Liver (tissue), 9 donors: ENCODE results near the gene AP1M1. TPM values are rescaled to one million over a fixed set of nuclear protein-coding genes. Genes with fewer than 3 reads are reported as not detected.

Experiments used
- DNase-seq: peaks from one replicate; pipeline ENCODE4 v3.0.0-alpha.2; 2017; ENCODE audit warnings: low spot score
- H3K27ac ChIP-seq, 2 donors: one replicate each; pipeline ENCODE4 v1.7.0; 2013; ENCODE audit warnings: inconsistent platforms in 2 of 2, low read length in 2 of 2, control low read depth in 1 of 2, low read depth in 1 of 2, mild to moderate bottlenecking in 1 of 2
- H3K27me3 ChIP-seq, 4 donors: one replicate each; pipeline versions ENCODE4 v1.6.1 to v1.7.0; 2013; ENCODE audit warnings: low read length in 3 of 4, inconsistent platforms in 1 of 4, mild to moderate bottlenecking in 1 of 4, moderate library complexity in 1 of 4; ENCODE audit not compliant: control insufficient read depth in 4 of 4, insufficient read depth in 4 of 4
- H3K36me3 ChIP-seq, 4 donors: one replicate each; pipeline versions ENCODE4 v1.6.1 to v1.7.0; 2013; ENCODE audit warnings: low read length in 3 of 4, mild to moderate bottlenecking in 3 of 4, low read depth in 1 of 4, moderate library complexity in 1 of 4; ENCODE audit not compliant: control insufficient read depth in 4 of 4, insufficient read depth in 3 of 4
- H3K4me1 ChIP-seq, 4 donors: one replicate each; pipeline versions ENCODE4 v1.6.1 to v1.7.0; 2013; ENCODE audit warnings: low read length in 3 of 4, mild to moderate bottlenecking in 3 of 4, moderate library complexity in 1 of 4; ENCODE audit not compliant: control insufficient read depth in 4 of 4, insufficient read depth in 4 of 4
- H3K4me3 ChIP-seq, 3 donors: one replicate each; pipeline versions ENCODE4 v1.6.1 to v1.7.0; 2013; ENCODE audit warnings: low read length in 3 of 3, control low read depth in 1 of 3, low read depth in 1 of 3, mild to moderate bottlenecking in 1 of 3
- H3K9ac ChIP-seq, 2 donors: one replicate each; pipeline ENCODE4 v1.7.0; 2013; ENCODE audit warnings: low read length in 2 of 2, mild to moderate bottlenecking in 2 of 2, moderate library complexity in 2 of 2, control low read depth in 1 of 2, low read depth in 1 of 2
- H3K9me3 ChIP-seq, 4 donors: one replicate each; pipeline versions ENCODE4 v1.6.1 to v1.7.0; 2013; ENCODE audit warnings: low read length in 3 of 4; ENCODE audit not compliant: control insufficient read depth in 4 of 4
- ATF3 ChIP-seq: IDR thresholded peaks from 2 replicates; pipeline ENCODE4 v1.6.1; 2016; ENCODE audit warnings: antibody characterized with exemption
- CTCF ChIP-seq: fragments of 150-350 bp; IDR thresholded peaks from 2 replicates; pipeline ENCODE4 v1.5.1; 2017; ENCODE audit warnings: improper control_type of control experiment, low read depth, low read length; ENCODE audit not compliant: missing input control
- FOXA1 ChIP-seq: IDR thresholded peaks from 2 replicates; pipeline ENCODE4 v1.6.1; 2016; ENCODE audit warnings: antibody characterized with exemption
- FOXA2 ChIP-seq: IDR thresholded peaks from 2 replicates; pipeline ENCODE4 v1.6.1; 2016; ENCODE audit warnings: antibody characterized with exemption
- GABPA ChIP-seq, 2 donors: IDR thresholded peaks in 1 of 2; conservative IDR thresholded peaks in 1 of 2; 2 replicates each; pipeline ENCODE4 v1.6.1; 2016; ENCODE audit warnings: antibody characterized with exemption in 2 of 2, mild to moderate bottlenecking in 1 of 2, moderate library complexity in 1 of 2
- HNF4A ChIP-seq, 2 donors: conservative IDR thresholded peaks; 2 replicates each; pipeline ENCODE4 v1.6.1; 2016; ENCODE audit warnings: antibody characterized with exemption in 2 of 2, mild to moderate bottlenecking in 2 of 2
- HNF4G ChIP-seq: IDR thresholded peaks from 2 replicates; pipeline ENCODE4 v1.6.1; 2016; ENCODE audit warnings: antibody characterized with exemption
- JUND ChIP-seq, 2 donors: IDR thresholded peaks; 2 replicates each; pipeline ENCODE4 v1.6.1; 2016; ENCODE audit warnings: antibody characterized with exemption in 2 of 2
- MAX ChIP-seq: IDR thresholded peaks from 2 replicates; pipeline ENCODE4 v1.6.1; 2016; ENCODE audit warnings: antibody characterized with exemption
- NR2F2 ChIP-seq: IDR thresholded peaks from 2 replicates; pipeline ENCODE4 v1.6.1; 2016; ENCODE audit warnings: antibody characterized with exemption
- RAD21 ChIP-seq, 2 donors: IDR thresholded peaks; 2 replicates each; pipeline ENCODE4 v1.6.1; 2016; ENCODE audit warnings: antibody characterized with exemption in 2 of 2, mild to moderate bottlenecking in 2 of 2
- REST ChIP-seq: IDR thresholded peaks from 2 replicates; pipeline ENCODE4 v1.6.1; 2016; ENCODE audit warnings: antibody characterized with exemption, mild to moderate bottlenecking
- RXRA ChIP-seq, 2 donors: IDR thresholded peaks; 2 replicates each; pipeline ENCODE4 v1.6.1; 2017 to 2018; ENCODE audit warnings: antibody characterized with exemption in 2 of 2, mild to moderate bottlenecking in 1 of 2
- SP1 ChIP-seq: IDR thresholded peaks from 2 replicates; pipeline ENCODE4 v1.6.1; 2018; ENCODE audit warnings: antibody characterized with exemption, mild to moderate bottlenecking
- TAF1 ChIP-seq: conservative IDR thresholded peaks from 2 replicates; pipeline ENCODE4 v1.6.1; 2016; ENCODE audit warnings: antibody characterized with exemption, mild to moderate bottlenecking
- YY1 ChIP-seq: IDR thresholded peaks from 2 replicates; pipeline ENCODE4 v1.6.1; 2016; ENCODE audit warnings: antibody characterized with exemption, mild to moderate bottlenecking
- ZBTB33 ChIP-seq: IDR thresholded peaks from 2 replicates; pipeline ENCODE4 v1.6.1; 2016; ENCODE audit warnings: antibody characterized with exemption
- WGBS: extraction: QIAGEN DNeasy Blood & Tissue Kit; methylation state at CpG from one replicate; pipeline ENCODE4 v1.1.7; 2013; 5-methylcytosine and 5-hydroxymethylcytosine counted together
- polyA plus RNA-seq, 2 donors: library from polyadenylated mRNA; stranded (reverse) in 1 of 2; unstranded in 1 of 2; fragments of 200-250 nt in 1 of 2; fragments of >200 nt in 1 of 2; fragmentation: Nextera tagmentation in 1 of 2; extraction: Ambion mirVana in 1 of 2; gene quantifications; one replicate each; pipeline versions ENCODE4 v1.2.1 to v1.2.3, GENCODE V29; 2013 to 2015
- total RNA-seq, 2 donors: library from RNA; depleted of rRNA; stranded (reverse); fragments of >200 nt; gene quantifications; one replicate each; pipeline ENCODE4 v1.2.3, GENCODE V29; 2014
- donor health status: healthy.
- donor health status: healthy.
- donor health status: healthy.
- donor health status: healthy.
- donor health status: healthy.

The AP1M1 gene
- total and polyA plus RNA-seq, 4 donors, result 25.4 to 62.2 (median 50.4) TPM

GRCh38 chr19:16234552-16235445 is 37.1 kb downstream of the AP1M1 start (continued):
- TF ChIP-seq FOXA1 (no peak), MAX (no peak), CTCF (no peak), JUND (IDR thresholded peaks at IDR 0.05) (no peak)

GRCh38 chr19:16235811-16236652 is 38.3 kb downstream of the AP1M1 start:
- Histone ChIP-seq H3K36me3 (peaks cover 10 to 45% (median 24%) of the 10 kb centered on the region in 4 donors), H3K9me3 (no peaks in the 10 kb centered on the region), H3K4me1 (no peaks in the 10 kb centered on the region), H3K27me3 (no peaks in the 10 kb centered on the region), H3K4me3 (no peak overlapping the region), H3K27ac (no peak overlapping the region), H3K9ac (no peak overlapping the region)
- 91% methylated on average over 21 of the region's 21 CpGs for WGBS
- TF ChIP-seq SP1 (no peak), YY1 (no peak), NR2F2 (no peak), RXRA (IDR thresholded peaks at IDR 0.05) (no peak)
- DNase-seq, result no peak

- no peak for DNase-seq
- Histone ChIP-seq H3K9me3 (no peaks in the 10 kb centered on the region), H3K4me3 (no peak overlapping the region), H3K36me3 (no peaks in the 10 kb centered on the region), H3K4me1 (no peaks in the 10 kb centered on the region), H3K27me3 (no peaks in the 10 kb centered on the region), H3K27ac (no peak overlapping the region), H3K9ac (no peak overlapping the region)
- 56% methylated on average over 2 of the region's 2 CpGs for WGBS
- TF ChIP-seq JUND (IDR thresholded peaks at IDR 0.05) (no peak), GABPA (IDR thresholded peaks at IDR 0.05 in 1 of 2, conservative IDR thresholded peaks at IDR 0.05 in 1 of 2) (no peak), RXRA (IDR thresholded peaks at IDR 0.05) (no peak), ATF3 (no peak), TAF1 (no peak), CTCF (no peak), FOXA2 (no peak), MAX (no peak), SP1 (no peak), HNF4A (conservative IDR thresholded peaks at IDR 0.05) (no peak), REST (no peak), NR2F2 (no peak), ZBTB33 (no peak), RAD21 (IDR thresholded peaks at IDR 0.05) (no peak), FOXA1 (no peak), HNF4G (no peak)
Observed at GRCh38 chr19:16244091-16244490, 46.4 kb downstream of the AP1M1 start.
